AML-193 (cell line): Measurements from ENCODE around the gene PLIN5.

Experiments used
- DNase-seq, 2 experiments: peaks; one replicate each; lab custom pipeline; 2025; lab: John Stamatoyannopoulos, UW

The PLIN5 gene

DNA sequence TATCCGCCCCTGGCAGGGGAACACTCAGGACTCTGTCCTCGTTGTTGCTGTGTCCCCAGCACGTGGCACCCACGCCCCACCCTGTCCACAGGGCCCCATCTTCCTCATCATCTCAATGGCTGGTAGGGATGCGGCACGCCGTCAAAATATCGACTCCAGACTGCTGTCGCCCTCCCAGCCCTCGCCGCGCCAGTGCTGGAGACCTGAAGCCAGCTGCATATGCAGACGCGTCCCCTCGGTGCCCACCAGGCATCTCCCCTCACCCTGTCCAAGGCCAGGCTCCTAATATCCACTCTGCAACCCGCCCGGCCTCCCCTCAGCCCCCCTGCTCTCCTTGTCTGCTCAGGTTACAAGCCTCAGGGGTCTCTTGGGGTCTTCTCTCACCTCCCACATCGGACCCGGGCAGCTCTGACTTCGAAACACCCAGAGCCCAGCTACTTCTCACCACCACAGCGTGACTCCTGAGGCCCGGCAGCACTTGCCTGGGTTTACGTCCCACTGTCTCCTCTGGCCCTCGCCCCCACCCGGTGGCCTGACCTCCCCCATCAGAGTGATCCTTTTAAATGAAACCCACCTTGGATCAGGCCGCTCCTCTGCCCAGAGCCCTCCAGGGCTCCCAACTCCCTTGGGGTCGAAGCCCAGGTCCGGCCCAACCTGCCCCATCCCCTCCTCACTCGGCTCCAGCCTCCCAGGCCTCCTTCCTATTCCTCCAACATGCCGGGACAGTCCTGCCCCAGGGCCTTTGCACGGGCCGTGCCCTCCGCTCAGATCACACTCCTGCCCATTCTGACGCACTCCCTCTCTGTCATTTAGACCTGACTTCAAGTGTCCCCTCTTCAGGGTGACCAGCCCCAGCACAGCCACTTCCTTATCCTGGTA is 29.2 kb downstream of the PLIN5 start:
- DNase-seq: no peak

DNA sequence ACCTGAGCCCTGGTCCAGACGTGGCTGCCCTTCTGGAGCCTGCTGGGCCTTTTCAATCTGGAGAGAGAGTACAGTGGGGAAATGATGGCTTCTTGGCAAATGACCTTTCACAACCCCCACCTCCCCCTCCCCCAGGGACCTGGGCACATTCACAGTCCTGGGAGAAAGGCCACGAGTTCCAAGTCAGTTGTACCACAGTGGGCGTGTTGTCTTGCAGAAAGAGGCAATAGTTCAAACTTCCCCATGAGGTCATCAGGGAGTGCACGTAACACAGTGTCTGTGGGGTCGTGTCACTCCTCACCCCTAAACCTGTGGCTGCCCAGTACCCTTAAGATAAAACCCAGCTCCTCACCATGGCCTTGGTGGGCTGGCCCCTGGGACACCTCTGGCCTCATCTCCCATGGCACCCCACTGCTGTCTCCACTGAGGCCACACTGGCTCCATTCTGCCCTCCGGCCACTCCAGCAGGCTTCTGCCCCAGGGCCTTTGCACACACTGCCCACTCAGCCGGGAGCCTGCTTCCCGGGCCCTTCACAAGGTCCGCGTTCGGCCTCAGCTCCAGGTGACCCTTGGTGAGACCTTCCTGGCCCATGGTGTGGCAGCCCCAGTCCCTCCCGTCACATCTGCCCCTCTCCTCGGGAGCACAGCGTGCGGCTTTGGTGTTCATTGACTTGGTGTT is 30.0 kb downstream of the PLIN5 start:
- no peak for DNase-seq

DNA sequence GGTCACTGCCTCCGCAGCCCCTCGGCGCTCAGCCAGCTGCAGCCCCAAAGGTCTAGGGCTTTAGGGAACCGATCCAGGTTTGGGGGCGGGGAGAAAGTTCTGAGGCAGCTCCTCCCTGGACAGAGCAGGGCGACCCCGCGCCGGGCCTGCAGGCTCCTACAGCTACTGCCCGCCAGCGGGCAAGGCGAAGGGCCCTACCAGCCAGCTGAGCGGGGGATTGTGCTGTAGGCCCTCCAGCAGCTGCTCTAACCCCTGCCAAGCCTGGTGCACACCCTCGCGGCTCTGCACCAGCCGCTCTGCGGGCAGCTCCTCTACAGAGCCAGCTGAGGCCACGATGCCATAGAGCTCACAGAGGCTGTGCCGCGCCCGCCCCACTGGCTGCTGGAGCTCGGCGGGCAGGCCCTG is 30.7 kb downstream of the PLIN5 start:
- no peak for DNase-seq

DNA sequence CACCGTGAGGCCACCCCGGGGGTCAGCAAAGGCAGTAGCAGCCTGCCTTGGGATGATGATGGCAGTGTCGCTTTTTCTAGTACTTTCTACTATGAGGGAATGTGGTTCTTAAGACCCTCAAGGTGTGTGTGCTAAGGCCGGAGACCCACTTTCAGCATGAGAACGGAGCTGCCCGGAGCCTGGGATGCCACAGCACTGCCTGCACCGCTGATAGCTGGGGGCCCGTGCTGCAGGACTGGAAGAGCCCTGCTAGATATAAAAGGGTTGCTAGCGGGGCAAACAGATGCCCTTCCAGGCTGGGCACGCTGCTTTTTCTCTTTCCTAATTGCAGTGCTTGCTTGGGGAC is 31.2 kb downstream of the PLIN5 start:
- DNase-seq: no peak

DNA sequence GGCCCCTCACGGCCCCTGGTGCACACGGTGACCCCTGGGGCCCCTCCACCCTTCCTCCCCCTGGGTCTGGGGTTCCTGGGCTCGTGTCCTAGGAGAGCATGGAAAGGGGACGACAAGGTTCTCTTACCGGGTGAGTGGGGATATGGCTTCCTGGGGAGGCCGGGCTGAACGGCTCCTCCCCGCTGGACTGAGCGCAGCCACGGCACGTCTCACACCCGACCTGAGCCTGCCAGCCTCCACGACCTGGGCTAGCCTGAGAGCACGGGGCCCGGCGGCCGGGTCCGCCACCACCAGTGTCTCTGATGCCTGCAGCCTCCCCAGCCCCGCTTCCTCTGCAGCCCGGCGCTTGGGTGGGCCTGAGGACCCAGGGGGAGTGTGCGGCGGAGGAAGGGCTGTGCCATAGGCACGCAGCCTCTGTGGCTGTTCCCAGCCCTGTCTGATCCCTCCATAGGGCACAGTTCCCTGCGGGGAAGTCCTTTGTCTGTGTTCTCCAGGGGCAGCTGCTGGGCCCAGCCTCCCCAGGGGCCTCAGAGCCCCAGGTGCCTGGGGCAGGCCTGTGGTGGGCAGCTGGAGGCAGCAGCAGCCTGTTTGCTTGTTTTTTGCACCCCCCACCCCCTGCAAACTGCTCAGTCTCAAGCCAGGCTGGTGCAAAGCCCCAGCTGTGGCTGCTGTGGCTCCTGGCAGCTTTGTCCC is 31.7 kb downstream of the PLIN5 start:
- no peak for DNase-seq

DNA sequence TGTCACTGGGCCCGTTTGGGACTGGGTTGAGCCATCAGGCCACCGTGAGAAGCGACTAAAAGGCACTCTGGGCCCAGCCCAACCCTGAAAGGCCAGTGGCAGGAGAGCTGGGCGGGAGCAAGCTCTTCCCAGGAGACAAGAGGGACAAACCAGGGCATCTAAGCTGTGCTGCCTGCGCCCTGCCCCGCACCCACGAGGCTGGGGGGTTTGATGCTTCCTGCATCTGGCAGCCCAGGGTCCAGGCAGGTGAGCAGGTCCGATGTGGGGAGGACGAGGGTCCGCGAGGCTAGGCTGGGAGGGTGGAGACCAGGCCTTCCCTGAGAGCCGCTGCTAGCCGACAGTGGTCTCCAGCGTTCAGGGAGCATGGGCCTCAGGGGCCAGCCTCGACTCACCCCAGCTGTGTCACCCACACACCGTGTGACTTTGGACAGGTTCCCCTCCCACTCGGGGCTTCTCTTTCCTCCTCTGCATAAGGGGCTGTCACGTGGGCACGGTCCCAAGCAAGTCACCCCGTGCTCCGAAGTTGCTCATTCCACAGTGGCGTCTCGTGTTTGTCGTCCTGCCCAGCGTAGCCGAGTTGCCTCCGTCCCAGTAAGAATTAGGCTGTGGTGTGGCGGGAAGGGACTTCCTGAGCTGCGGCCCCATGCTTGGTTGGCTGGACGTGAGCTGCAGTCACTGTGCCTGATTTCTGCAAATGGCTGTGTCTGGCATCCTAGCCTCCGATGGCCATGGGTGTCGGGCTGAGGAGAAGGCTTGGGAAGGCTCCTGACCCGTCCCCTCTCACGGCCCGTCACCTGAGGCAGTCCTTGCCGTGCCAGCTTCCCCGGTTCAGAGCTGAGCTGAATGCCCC is 32.5 kb downstream of the PLIN5 start:
- DNase-seq: no peak

DNA sequence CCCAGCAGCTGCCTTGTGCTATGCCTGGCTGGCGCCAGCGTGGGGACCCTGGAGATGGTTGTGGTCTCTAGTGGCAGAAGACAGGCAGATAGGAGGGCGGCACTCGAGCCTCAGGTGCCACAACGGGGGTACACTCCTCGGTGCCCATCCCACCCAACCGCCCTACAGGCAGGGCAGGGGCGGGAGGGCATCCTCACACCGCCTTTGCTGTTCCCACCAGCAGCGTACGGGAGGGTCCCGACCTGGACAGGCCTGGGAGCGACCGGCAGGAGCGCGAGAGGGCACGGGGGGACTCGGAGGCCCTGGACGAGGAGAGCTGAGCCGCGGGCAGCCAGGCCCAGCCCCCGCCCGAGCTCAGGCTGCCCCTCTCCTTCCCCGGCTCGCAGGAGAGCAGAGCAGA is 33.3 kb downstream of the PLIN5 start:
- DNase-seq: no peak

DNA sequence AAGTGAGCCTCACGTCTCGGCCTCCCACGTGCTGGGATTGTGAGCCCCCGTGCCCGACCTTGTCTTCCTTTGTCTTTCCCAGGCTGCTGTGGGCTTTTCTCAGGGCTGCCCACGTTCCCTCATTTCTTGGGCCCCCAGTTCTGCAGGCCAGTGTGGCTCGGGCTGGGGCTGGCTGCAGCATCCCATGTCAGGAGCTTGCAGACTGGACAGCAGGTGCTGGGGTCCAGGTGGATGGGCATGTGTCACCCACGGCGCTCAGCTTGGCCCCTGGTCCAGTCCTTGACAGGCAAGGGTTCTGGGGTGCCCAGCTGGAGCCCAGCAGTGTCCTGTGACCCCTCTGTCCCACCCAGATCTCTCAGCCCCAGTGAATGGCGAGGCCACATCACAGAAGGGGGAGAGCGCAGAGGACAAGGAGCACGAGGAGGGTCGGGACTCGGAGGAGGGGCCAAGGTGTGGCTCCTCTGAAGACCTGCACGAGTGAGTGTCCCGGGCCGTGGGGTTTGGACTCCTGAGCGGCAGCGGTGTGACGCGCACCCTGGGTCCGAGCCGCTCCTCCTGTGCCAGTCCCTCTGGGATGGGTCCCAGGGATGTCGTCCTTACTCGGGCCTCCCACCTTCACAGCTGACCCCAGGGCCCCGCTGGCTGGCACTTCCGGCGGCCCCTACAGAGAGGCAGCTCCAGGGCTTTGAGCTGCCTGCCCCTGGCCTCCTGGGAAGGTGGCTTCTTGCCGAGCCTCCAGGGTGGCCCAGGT is 34.0 kb downstream of the PLIN5 start:
- no peak for DNase-seq

DNA sequence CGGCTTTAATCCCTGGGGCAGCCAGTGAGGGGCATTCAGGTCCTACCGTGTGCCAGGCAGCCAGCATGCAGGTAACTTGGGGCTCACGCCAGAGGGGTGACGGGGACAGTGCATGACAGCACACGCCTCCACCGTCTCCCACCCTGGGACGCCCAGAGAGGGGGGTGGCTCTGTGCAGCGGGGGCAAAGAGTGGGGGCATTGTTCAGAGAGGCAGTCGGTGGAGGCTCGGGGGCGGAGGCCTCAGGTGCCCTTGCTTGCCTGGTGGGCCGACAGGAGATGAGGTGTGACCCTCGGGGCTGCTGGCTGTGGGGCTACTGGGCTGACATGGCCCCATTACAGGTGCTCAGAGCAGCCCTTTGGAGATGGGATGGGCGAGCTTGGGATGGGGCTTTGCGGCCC is 35.2 kb downstream of the PLIN5 start:
- no peak for DNase-seq

DNA sequence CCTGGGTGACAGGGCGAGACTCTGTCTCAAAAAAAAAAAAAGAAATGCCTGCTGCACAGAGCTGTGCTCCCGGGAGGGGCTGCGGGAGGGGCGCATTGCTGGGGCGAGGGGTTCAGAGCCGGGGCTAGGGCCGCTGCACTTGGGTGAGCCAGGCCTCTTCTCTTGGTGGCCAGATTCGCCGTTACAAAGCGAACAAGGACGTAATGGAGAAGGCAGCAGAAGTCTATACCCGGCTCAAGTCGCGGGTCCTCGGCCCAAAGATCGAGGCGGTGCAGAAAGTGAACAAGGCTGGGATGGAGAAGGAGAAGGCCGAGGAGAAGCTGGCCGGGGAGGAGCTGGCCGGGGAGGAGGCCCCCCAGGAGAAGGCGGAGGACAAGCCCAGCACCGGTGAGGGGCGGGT is 35.7 kb downstream of the PLIN5 start:
- DNase-seq: no peak

DNA sequence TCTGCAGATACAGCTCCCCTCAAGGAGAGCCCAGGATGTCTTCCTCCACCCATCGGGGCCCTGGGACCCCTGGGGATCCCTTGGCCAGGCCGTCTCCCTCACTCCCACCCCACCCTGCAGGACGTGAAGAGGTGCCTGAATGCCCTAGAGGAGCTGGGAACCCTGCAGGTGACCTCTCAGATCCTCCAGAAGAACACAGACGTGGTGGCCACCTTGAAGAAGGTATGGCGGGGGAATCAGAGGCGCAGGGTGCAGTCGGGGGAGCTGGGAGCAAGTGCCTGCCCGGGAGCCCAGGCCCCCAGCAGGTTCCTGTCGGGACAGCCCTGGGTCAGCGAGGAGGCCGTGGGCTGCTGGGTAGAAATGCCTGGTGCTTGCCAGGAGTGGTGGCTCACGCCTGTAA is 36.3 kb downstream of the PLIN5 start:
- DNase-seq: no peak

DNA sequence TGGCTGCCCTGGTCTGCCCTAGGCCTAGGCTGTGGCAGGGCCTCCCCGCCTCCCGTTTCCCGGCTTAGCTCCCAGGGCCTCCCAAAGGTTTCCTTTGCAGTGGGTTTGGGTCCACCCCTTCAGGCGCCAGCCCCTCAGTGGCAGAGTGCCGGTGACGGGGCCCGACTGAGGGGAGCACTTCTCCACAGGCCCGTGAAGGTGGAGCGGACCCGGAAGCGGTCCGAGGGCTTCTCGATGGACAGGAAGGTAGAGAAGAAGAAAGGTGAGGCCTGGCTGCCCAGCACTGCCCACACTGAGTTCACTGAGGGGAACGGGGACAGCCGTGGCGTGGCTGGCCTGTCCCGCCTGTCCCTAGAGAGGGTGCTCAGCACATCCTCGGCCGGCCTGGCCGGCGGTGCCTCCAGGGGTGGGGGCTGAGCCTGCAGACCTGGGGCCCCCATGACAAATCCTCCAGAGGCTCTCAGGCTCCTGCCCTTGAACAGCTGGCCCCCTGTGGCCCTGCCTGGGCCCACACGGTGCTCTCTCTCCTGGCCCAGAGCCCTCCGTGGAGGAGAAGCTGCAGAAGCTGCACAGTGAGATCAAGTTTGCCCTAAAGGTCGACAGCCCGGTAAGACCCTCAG is 37.1 kb downstream of the PLIN5 start:
- DNase-seq: no peak

DNA sequence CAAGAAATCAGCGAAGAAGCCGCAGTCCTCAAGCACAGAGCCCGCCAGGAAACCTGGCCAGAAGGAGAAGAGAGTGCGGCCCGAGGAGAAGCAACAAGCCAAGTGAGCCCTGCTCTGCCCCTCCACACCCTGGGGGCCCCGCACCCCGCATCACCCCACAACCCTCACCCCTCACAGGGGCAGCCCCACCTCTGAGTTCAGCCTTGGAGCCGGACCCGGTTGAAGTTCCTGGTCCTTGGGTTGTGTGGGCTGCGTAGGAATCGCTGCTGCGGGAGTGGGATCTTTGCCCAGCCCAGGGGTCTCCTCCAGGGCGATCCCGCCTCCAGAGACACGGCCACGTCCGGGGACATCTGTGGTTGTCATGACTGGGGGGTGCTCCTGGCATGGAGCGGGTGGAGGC is 38.7 kb downstream of the PLIN5 start:
- DNase-seq: no peak

DNA sequence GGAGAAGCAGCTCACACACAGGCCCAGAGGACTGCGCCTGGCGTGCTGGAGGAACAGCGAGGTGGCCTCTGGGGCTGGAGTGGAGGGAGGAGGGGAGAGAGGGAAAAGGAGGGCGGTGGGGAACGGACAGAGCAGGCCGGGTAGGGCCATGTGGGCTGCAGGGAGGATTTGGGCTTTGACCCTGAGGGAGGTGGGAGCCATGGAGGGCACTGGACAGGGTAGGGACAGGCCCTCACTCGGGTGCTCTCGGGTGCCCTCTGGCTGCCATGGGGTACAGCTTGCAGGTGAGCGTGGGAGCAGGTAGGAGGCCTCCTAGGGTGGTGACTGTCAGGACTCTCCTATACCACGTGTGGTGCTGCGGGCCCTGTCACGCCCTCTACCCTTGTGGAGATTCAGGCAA is 39.6 kb downstream of the PLIN5 start:
- no peak for DNase-seq

DNA sequence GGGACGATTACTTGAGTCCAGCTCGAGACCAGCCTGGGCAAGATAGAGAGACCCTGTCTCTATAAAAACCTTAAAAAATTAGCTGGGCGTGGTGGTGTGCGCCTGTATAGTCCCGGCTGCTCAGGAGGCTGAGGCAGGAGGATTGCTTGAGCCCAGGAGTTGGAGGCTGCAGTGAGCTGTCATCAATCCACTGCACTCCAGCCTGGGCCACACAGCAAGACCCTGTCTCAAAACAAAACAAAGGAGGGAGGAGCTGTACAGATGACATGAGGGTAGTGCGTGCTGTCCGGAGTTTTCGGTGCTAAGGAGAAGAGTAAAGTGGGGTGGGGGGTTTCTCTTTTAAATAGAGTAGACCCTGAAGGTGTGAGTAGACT is 40.3 kb downstream of the PLIN5 start:
- DNase-seq: no peak

DNA sequence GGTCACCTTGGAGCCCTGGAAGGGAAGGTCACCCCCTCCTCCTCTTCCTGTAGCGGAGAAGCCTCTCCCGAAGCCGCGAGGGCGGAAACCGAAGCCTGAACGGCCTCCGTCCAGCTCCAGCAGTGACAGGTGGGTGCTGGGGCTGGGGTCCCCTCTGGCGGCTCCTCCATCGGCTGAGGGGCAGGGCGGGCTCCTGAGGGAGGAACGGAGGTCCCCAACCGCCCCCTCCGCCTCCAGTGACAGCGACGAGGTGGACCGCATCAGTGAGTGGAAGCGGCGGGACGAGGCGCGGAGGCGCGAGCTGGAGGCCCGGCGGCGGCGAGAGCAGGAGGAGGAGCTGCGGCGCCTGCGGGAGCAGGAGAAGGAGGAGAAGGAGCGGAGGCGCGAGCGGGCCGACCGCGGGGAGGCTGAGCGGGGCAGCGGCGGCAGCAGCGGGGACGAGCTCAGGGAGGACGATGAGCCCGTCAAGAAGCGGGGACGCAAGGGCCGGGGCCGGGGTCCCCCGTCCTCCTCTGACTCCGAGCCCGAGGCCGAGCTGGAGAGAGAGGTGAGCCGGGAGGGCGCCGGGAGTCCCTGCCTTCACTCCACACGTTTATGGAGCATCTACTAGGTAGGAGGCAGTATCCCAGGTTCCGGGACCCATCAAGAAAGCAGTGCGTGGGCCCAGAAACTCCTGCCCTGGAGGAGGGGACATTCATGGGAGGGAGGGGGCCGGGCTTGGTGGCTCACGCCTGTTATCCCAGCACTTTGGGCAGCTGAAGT is 40.9 kb downstream of the PLIN5 start:
- no peak for DNase-seq

DNA sequence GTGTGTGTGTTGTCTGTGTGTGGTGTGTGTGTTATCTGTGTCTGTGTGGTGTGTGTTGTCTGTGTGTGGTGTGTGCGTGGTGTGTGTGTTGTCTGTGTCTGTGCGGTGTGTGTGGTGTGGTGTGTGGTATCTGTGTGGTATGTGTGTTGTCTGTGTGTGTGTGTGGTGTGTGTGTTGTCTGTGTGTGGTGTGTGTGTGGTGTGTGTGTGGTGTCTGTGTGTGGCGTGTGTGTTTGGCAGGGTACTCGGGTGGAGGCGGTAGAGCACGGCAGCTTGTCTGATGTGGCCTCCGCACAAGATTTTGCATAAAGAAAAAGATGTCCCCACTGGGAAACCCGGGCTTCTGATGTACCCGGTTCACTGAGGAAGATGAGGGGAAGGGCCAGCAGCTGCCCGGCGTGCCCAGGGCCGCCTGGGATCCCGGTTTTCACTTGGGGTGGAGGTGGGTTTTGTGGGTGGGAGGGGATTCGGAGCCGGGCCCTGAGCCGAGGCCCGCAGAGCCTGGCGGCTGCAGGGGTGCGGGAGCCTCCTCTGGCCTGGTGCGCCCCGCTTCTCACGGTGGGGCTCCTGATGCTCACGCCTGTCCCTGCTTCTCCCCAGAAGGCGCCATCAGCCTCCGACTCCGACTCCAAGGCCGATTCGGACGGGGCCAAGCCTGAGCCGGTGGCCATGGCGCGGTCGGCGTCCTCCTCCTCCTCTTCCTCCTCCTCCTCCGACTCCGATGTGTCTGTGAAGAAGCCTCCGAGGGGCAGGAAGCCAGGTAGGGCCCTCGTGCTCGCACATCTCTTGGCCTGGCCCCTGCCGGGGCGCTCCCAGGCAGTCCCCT is 41.7 kb downstream of the PLIN5 start:
- DNase-seq: no peak

DNA sequence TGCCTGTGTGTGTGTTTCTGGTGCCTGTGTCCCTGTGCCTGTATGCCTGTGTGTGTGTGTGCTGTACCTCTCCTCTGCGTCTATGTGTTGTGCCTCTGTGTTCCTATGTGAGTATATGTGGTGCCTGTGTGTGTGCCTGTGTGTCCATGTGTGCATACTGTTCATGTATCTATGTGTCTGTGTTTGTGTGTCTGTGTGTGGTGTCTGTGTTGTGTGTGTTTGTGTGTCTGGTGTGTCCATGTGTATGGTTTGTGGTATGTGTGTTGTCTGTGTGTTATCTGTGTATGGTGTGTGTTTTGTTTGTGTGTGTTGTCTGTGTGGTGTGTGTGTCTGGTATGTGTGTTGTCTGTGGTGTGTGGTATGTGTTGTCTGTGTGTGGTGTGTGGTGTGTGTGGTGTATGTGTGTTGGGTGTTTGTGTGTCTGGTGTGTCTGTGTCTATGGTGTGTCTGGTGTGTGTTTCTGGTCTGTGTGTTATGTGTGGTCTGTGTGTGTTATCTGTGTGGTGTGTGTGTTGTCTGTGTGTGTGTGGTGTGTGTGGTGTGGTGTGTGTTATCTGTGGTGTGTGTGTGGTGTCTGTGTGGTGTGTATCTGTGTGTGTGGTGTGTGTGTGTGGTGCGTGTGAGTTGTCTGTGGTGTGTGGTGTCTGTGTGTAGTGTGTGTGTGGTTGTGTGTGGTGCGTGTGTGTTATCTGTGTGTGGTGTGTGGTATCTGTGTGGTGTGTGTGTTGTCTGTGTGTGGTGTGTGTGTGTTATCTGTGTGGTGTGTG is 42.5 kb downstream of the PLIN5 start:
- DNase-seq: no peak

DNA sequence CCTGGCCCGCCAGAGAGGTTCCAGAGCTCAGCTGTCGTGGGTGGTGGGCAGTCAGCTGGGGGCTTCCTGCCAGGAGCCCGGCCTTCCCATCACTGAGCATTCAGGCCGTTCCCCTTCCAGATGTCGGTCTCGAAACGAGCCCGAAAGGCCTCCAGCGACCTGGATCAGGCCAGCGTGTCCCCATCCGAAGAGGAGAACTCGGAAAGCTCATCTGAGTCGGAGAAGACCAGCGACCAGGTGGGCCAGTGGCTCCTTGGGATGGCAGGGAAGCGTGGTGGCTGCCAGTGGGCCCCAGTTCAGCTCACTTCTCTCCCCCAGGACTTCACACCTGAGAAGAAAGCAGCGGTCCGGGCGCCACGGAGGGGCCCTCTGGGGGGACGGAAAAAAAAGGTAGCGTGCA is 43.6 kb downstream of the PLIN5 start:
- no peak for DNase-seq
